ENCODE results near the gene CT47C1.

DNA sequence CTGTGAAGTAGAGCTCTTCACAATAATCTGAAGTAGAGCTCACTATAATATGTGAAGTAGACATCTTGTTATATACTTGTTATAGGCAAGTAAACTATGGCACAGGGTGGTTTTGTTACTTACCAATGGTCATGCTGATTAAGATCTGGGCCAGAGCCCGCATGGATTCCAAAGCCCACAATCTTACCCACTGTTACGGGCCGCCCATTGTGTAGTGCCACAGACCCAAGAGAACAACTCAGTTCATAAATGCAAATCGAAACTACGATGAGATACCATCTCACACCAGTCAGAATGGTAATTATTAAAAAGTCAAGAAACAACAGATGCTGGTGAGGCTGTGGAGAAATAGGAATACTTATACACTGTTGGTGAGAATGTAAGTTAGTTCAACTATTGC lies 46.9 kb upstream of the CT47C1 start:
- TF ChIP-seq, protein P1, sequence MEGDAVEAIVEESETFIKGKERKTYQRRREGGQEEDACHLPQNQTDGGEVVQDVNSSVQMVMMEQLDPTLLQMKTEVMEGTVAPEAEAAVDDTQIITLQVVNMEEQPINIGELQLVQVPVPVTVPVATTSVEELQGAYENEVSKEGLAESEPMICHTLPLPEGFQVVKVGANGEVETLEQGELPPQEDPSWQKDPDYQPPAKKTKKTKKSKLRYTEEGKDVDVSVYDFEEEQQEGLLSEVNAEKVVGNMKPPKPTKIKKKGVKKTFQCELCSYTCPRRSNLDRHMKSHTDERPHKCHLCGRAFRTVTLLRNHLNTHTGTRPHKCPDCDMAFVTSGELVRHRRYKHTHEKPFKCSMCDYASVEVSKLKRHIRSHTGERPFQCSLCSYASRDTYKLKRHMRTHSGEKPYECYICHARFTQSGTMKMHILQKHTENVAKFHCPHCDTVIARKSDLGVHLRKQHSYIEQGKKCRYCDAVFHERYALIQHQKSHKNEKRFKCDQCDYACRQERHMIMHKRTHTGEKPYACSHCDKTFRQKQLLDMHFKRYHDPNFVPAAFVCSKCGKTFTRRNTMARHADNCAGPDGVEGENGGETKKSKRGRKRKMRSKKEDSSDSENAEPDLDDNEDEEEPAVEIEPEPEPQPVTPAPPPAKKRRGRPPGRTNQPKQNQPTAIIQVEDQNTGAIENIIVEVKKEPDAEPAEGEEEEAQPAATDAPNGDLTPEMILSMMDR (conservative IDR thresholded peaks at IDR 0.05 in 1 of 2, IDR thresholded peaks at IDR 0.05 in 1 of 2; ENCODE audit: extremely low read depth in 1 of 2, insufficient read depth in 1 of 2, low read depth in 1 of 2, low read length in 2 of 2), result no peak
- TF ChIP-seq EZH2 (IDR thresholded peaks at IDR 0.05; ENCODE audit: borderline replicate concordance, low read length), result no peak

Measured in mammary epithelial cell (primary cell).